Liver (tissue), 1 donor: ENCODE measurements around the gene TATDN3.

Source experiments
- MAX ChIP-seq: IDR thresholded peaks from 2 replicates; pipeline ENCODE4 v1.6.1; 2016; ENCODE audit warnings: antibody characterized with exemption
- YY1 ChIP-seq: IDR thresholded peaks from 2 replicates; pipeline ENCODE4 v1.6.1; 2016; ENCODE audit warnings: antibody characterized with exemption, mild to moderate bottlenecking

- TF ChIP-seq YY1 (no peak), MAX (no peak)
Measured at GRCh38 chr1:212814537-212815334, 23.0 kb downstream of the TATDN3 start.
